GM12892 (cell line): Measurements from ENCODE around the gene TEK.

Experiments
- POLR2A ChIP-seq: IDR thresholded peaks from 2 replicates; pipeline ENCODE4 v1.6.1; 2011; ENCODE audit warnings: low read depth, low read length, control low read depth
- POLR2AphosphoS5 ChIP-seq: IDR thresholded peaks from 2 replicates; pipeline ENCODE4 v1.6.1; 2011; ENCODE audit warnings: low read depth, low read length, control low read depth
- TAF1 ChIP-seq: IDR thresholded peaks from 2 replicates; pipeline ENCODE4 v1.6.1; 2011; ENCODE audit warnings: low read depth, mild to moderate bottlenecking, control low read depth, low read length, borderline replicate concordance

- no peak for TF ChIP-seq TAF1
- no peak for TF ChIP-seq POLR2AphosphoS5
- TF ChIP-seq POLR2A = no peak
Measured at GRCh38 chr9:27206041-27206440, 97.0 kb downstream of the TEK start.
